Activated CD4-positive, alpha-beta memory T cell treated with anti-CD3 and anti-CD28 coated beads, Interleukin-2, amount 10 ng/mL, durations not matched to agents 7 days and 5 days (primary cell): ENCODE results near the gene ZNF274. TPM values are rescaled to one million over a fixed set of nuclear protein-coding genes. Genes with fewer than 3 reads are reported as not detected.

Experiments used
- CTCF ChIA-PET: fragments of 350-600 bp; sonication (Branson Sonifier 250); formaldehyde crosslinking; loops from one replicate; lab custom pipeline; 2021; ENCODE audit warnings: antibody characterized with exemption, inconsistent platforms; lab: Charles Lee
- POLR2A ChIA-PET: fragments of 350-600 bp; sonication (Branson Sonifier 250); formaldehyde crosslinking; loops from one replicate; lab custom pipeline; 2021; ENCODE audit warnings: antibody characterized with exemption; lab: Charles Lee
- DNase-seq: peaks from one replicate; pipeline ENCODE4 v3.0.0-alpha.2; 2020
- H3K27ac Mint-ChIP-seq: one replicate; pipeline ENCODE4 v1.8.0; 2021; ENCODE audit warnings: mild to moderate bottlenecking, mixed read lengths
- H3K27me3 Mint-ChIP-seq: one replicate; pipeline ENCODE4 v1.8.0; 2021; ENCODE audit warnings: mixed read lengths
- H3K36me3 Mint-ChIP-seq: one replicate; pipeline ENCODE4 v1.8.0; 2021; ENCODE audit warnings: low read depth, mixed read lengths
- H3K4me1 Mint-ChIP-seq: one replicate; pipeline ENCODE4 v1.8.0; 2021; ENCODE audit warnings: mixed read lengths
- H3K4me3 Mint-ChIP-seq: one replicate; pipeline ENCODE4 v1.8.0; 2021; ENCODE audit warnings: mild to moderate bottlenecking, mixed read lengths
- H3K9me3 Mint-ChIP-seq: one replicate; pipeline ENCODE4 v1.8.0; 2021; ENCODE audit warnings: mixed read lengths
- total RNA-seq, 2 experiments: library from RNA; stranded (reverse); gene quantifications; one replicate each; pipeline ENCODE4 v1.2.3, GENCODE V29; 2021

Gene ZNF274
- total RNA-seq, 2 experiments from 2014 or later, result 27.0 to 29.2 TPM

- Mint-ChIP-seq H3K27me3 (no peaks in the 10 kb centered on the region), H3K4me3 (no peak overlapping the region), H3K27ac (no peak overlapping the region), H3K36me3 (peaks cover 16% of the 10 kb centered on the region), H3K4me1 (no peaks in the 10 kb centered on the region), H3K9me3 (peaks cover 46% of the 10 kb centered on the region)
- DNase-seq, result no peak
- POLR2A ChIA-PET, result no interaction called here
- CTCF ChIA-PET, result interaction anchor here (0.7 kb wide), 1 partner anchor 1131 kb away, joined by 3 read pairs; no protein-coding TSS in a partner anchor
Measured at GRCh38 chr19:58170860-58171259, 12.0 kb upstream of the ZNF274 start.

- CTCF ChIA-PET, result interaction anchor here (1.7 kb wide), 1 partner anchor 337 kb away, joined by 8 read pairs; the partner anchor contains the start of gene ZBTB45
- POLR2A ChIA-PET, result interaction anchor here (2.3 to 2.6 kb wide), 3 partner anchors 96 to 180 kb away, joined by 7 to 17 read pairs (median 16); partner anchors contain the start of genes ZNF497, ZNF606 and ZNF8
- H3K36me3 Mint-ChIP-seq, result peaks cover 61% of the 10 kb centered on the region
- peak overlapping the region; percentile 99 for H3K27ac Mint-ChIP-seq
- peaks cover 21% of the 10 kb centered on the region for H3K4me1 Mint-ChIP-seq
- peaks cover 48% of the 10 kb centered on the region for H3K9me3 Mint-ChIP-seq
- H3K27me3 Mint-ChIP-seq, result no peaks in the 10 kb centered on the region
- peak; percentile 69 for DNase-seq
- peak overlapping the region; percentile 89 for H3K4me3 Mint-ChIP-seq
Measured at GRCh38 chr19:58181902-58182576, 822 bp upstream of the ZNF274 start.

- CTCF ChIA-PET, result interaction anchor here (1.7 kb wide), 1 partner anchor 337 kb away, joined by 8 read pairs; the partner anchor contains the start of gene ZBTB45
- peaks cover 42% of the 10 kb centered on the region for H3K9me3 Mint-ChIP-seq
- H3K27ac Mint-ChIP-seq, result peak overlapping the region; percentile 99
- DNase-seq, result peak; percentile 92
- no peaks in the 10 kb centered on the region for H3K27me3 Mint-ChIP-seq
- peak overlapping the region; percentile 89 for H3K4me3 Mint-ChIP-seq
- H3K4me1 Mint-ChIP-seq, result peaks cover 21% of the 10 kb centered on the region
- peaks cover 67% of the 10 kb centered on the region for H3K36me3 Mint-ChIP-seq
- POLR2A ChIA-PET, result interaction anchor here (0.6 to 2.6 kb wide), 22 partner anchors 25 to 1356 kb away, joined by 3 to 22 read pairs (median 5); partner anchors contain the start of genes RPS5, ZBTB45, ZNF134 and ZNF329
Measured at GRCh38 chr19:58182577-58182988, 278 bp upstream of the ZNF274 start.

GRCh38 chr19:58183817-58184215, 955 bp downstream of the ZNF274 start:
- POLR2A ChIA-PET, result interaction anchor here (0.6 to 2.6 kb wide), 32 partner anchors 10 to 833 kb away, joined by 3 to 22 read pairs (median 5); partner anchors contain the start of genes RPS5, ZBTB45, ZNF134 and ZNF135
- H3K4me1 Mint-ChIP-seq, result peaks cover 21% of the 10 kb centered on the region
- H3K27me3 Mint-ChIP-seq, result no peaks in the 10 kb centered on the region
- peaks cover 74% of the 10 kb centered on the region for H3K36me3 Mint-ChIP-seq
- H3K4me3 Mint-ChIP-seq, result peak overlapping the region; percentile 89
- peak overlapping the region; percentile 99 for H3K27ac Mint-ChIP-seq
- H3K9me3 Mint-ChIP-seq, result peaks cover 40% of the 10 kb centered on the region
- no peak for DNase-seq
- CTCF ChIA-PET, result interaction anchor here (0.5 to 1.7 kb wide), 2 partner anchors 173 to 336 kb away, joined by 3 to 8 read pairs; partner anchors contain the start of gene ZBTB45

GRCh38 chr19:58196901-58197616, 14.2 kb downstream of the ZNF274 start:
- Mint-ChIP-seq H3K4me3 (no peak overlapping the region), H3K36me3 (peaks cover 91% of the 10 kb centered on the region), H3K4me1 (no peaks in the 10 kb centered on the region), H3K27me3 (no peaks in the 10 kb centered on the region), H3K27ac (no peak overlapping the region), H3K9me3 (peaks cover 69% of the 10 kb centered on the region)
- DNase-seq, result no peak
- ChIA-PET CTCF (no interaction called here), POLR2A (interaction anchor here (1.3 kb wide), 1 partner anchor 13 kb away, joined by 9 read pairs; no protein-coding TSS in a partner anchor)

GRCh38 chr19:58203814-58204475, 21.1 kb downstream of the ZNF274 start:
- POLR2A ChIA-PET, result no interaction called here
- CTCF ChIA-PET, result no interaction called here
- Mint-ChIP-seq H3K4me3 (no peak overlapping the region), H3K27ac (no peak overlapping the region), H3K27me3 (no peaks in the 10 kb centered on the region), H3K36me3 (peaks cover 91% of the 10 kb centered on the region), H3K4me1 (no peaks in the 10 kb centered on the region), H3K9me3 (peaks cover 75% of the 10 kb centered on the region)
- DNase-seq, result no peak

GRCh38 chr19:58204566-58204965, 21.7 kb downstream of the ZNF274 start:
- H3K4me1 Mint-ChIP-seq, result no peaks in the 10 kb centered on the region
- peaks cover 79% of the 10 kb centered on the region for H3K9me3 Mint-ChIP-seq
- H3K27ac Mint-ChIP-seq, result no peak overlapping the region
- ChIA-PET POLR2A (no interaction called here), CTCF (no interaction called here)
- H3K4me3 Mint-ChIP-seq, result no peak overlapping the region
- no peak for DNase-seq
- peaks cover 91% of the 10 kb centered on the region for H3K36me3 Mint-ChIP-seq
- no peaks in the 10 kb centered on the region for H3K27me3 Mint-ChIP-seq

- POLR2A ChIA-PET, result no interaction called here
Measured at GRCh38 chr19:58209577-58209976, 26.7 kb downstream of the ZNF274 start.

GRCh38 chr19:58212336-58213074, 29.6 kb downstream of the ZNF274 start:
- POLR2A ChIA-PET, result no interaction called here
- Mint-ChIP-seq H3K4me1 (no peaks in the 10 kb centered on the region), H3K36me3 (peaks cover 79% of the 10 kb centered on the region), H3K4me3 (no peak overlapping the region), H3K27me3 (no peaks in the 10 kb centered on the region), H3K27ac (no peak overlapping the region), H3K9me3 (peaks cover 80% of the 10 kb centered on the region)
- DNase-seq, result no peak
- CTCF ChIA-PET, result no interaction called here

More at GRCh38 chr19:58209577-58209976, 26.7 kb downstream of the ZNF274 start:
- Mint-ChIP-seq H3K4me1 (no peaks in the 10 kb centered on the region), H3K27ac (no peak overlapping the region), H3K27me3 (no peaks in the 10 kb centered on the region), H3K36me3 (peaks cover 97% of the 10 kb centered on the region), H3K4me3 (no peak overlapping the region), H3K9me3 (peaks cover 83% of the 10 kb centered on the region)
- no peak for DNase-seq
- CTCF ChIA-PET, result no interaction called here

GRCh38 chr19:58213075-58213369, 30.2 kb downstream of the ZNF274 start:
- ChIA-PET CTCF (no interaction called here), POLR2A (no interaction called here)
- no peak for DNase-seq
- Mint-ChIP-seq H3K4me3 (no peak overlapping the region), H3K27me3 (no peaks in the 10 kb centered on the region), H3K27ac (no peak overlapping the region), H3K36me3 (peaks cover 78% of the 10 kb centered on the region), H3K9me3 (peaks cover 78% of the 10 kb centered on the region), H3K4me1 (no peaks in the 10 kb centered on the region)

GRCh38 chr19:58217069-58217481, 34.2 kb downstream of the ZNF274 start:
- H3K4me1 Mint-ChIP-seq, result no peaks in the 10 kb centered on the region
- no peak for DNase-seq
- H3K27me3 Mint-ChIP-seq, result no peaks in the 10 kb centered on the region
- peaks cover 53% of the 10 kb centered on the region for H3K9me3 Mint-ChIP-seq
- no peak overlapping the region for H3K4me3 Mint-ChIP-seq
- ChIA-PET CTCF (no interaction called here), POLR2A (no interaction called here)
- H3K27ac Mint-ChIP-seq, result no peak overlapping the region
- H3K36me3 Mint-ChIP-seq, result peaks cover 37% of the 10 kb centered on the region

- H3K27me3 Mint-ChIP-seq, result no peaks in the 10 kb centered on the region
- ChIA-PET CTCF (no interaction called here), POLR2A (no interaction called here)
- H3K36me3 Mint-ChIP-seq, result peaks cover 33% of the 10 kb centered on the region
- no peak overlapping the region for H3K27ac Mint-ChIP-seq
- H3K4me3 Mint-ChIP-seq, result no peak overlapping the region
- H3K9me3 Mint-ChIP-seq, result peaks cover 49% of the 10 kb centered on the region
- DNase-seq, result no peak
- no peaks in the 10 kb centered on the region for H3K4me1 Mint-ChIP-seq
Measured at GRCh38 chr19:58217607-58218391, 34.9 kb downstream of the ZNF274 start.
